H54 (cell line): ENCODE measurements around the gene PHOX2B.
"Not testable (repeated sequence)": the region's sequence is repeated elsewhere in the genome, so short reads cannot be mapped to it uniquely, and the experiment has no call there.

ENCODE experiments used
- DNase-seq: peaks from one replicate; pipeline ENCODE4 v3.0.0; 2011; ENCODE audit warnings: low spot score, mixed read lengths; ENCODE audit not compliant: insufficient read length
- FAIRE-seq: peaks from 3 replicates; lab custom pipeline; 2011; peaks lifted over from hg19 to GRCh38; lab: Jason Lieb, UNC
- POLR2A ChIP-seq: IDR thresholded peaks from 2 replicates; pipeline ENCODE4 v1.6.1; 2011; ENCODE audit warnings: low read depth, mild to moderate bottlenecking, low read length

The PHOX2B gene

DNA sequence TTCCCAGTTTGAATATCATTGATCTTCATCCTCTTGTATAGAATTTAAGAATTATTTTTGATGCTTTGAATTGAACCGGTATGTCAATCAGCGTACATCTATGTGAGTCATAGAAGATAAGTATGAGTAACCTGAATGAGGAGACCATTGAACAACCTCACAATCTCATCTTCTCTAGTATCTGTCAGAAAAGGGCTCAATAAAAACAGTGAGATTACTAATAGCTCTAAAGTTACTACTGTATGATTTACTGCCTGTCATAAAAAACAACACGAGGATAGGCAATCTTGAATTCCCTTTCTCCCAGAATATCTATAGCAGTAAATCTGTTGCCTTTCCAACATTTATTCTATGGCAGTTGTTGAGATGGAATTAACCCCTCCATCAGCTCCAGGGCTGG lies 36.1 kb downstream of the PHOX2B start:
- FAIRE-seq: no peak
- no peak for TF ChIP-seq POLR2A
- no peak for DNase-seq

GRCh38 chr4:41711654-41712053 lies 36.9 kb downstream of the PHOX2B start:
- not testable (repeated sequence) for FAIRE-seq, DNase-seq

- peak; percentile 23 for FAIRE-seq
- no peak for TF ChIP-seq POLR2A
- DNase-seq: no peak
Measured at GRCh38 chr4:41709844-41710481, 38.6 kb downstream of the PHOX2B start.

DNA sequence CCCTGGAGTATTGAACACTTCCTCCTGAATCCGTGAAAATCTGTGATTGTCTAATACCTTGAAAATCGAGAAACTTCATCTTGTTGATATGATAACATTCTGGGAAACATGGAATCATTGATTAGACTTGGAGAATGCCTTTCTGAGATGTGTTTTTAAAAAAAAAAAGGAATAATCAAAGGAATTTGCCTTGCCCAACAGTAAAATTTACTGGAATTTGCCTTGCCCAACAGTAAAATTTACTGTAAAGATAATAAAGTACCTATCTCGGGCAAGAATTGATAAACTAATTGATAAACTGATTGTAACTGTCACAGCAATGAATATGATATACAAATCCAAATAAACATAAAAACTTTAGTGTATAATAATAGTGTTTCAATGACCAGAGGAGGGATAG lies 44.7 kb downstream of the PHOX2B start:
- no peak for FAIRE-seq

GRCh38 chr4:41702770-41703169 lies 45.8 kb downstream of the PHOX2B start:
- FAIRE-seq: no peak
- no peak for TF ChIP-seq POLR2A
- DNase-seq: no peak

More for the DNA sequence above, 44.7 kb downstream of the PHOX2B start:
- no peak for DNase-seq
- no peak for TF ChIP-seq POLR2A

DNA sequence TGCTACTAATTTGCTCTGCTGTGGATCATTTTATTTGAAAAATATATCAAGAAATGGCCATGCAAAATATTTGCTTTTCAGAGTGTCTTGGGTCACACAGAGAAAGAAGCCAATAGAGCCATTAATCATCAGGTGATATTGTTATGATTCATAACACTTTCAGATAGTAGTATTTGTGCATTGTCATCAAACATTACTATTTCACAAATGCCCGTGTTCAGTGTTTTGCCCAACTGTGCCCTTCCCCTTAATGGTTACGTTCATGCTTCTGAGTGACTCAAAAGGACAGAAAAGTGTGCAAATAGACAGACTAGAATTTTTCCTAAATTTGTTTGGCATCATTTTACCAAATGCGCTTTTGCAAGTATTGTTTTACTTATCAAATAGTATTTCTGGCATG lies 46.5 kb downstream of the PHOX2B start:
- FAIRE-seq (no peak), DNase-seq (no peak)

DNA sequence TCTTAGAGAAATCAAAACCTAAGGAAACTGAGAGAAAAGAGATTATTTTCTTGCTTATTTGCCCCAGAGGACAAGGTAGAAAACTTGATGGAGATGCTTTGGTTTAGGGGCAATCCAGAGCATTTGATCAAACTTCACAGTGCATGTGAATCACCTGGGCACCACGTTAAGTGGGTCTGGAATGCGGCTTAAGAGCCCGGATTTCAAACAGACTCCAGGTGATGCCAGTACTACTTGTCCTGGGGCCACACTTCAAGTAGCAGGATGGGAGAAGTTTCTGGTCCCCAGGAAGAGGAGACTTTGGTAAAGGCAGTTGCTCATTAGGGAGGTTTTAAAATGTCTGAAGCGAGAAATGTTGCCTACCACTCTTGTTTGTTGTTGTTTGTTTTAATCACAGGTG lies 51.8 kb downstream of the PHOX2B start:
- TF ChIP-seq POLR2A: no peak
- no peak for FAIRE-seq
- no peak for DNase-seq

More for the DNA sequence above, 46.5 kb downstream of the PHOX2B start:
- no peak for TF ChIP-seq POLR2A

DNA sequence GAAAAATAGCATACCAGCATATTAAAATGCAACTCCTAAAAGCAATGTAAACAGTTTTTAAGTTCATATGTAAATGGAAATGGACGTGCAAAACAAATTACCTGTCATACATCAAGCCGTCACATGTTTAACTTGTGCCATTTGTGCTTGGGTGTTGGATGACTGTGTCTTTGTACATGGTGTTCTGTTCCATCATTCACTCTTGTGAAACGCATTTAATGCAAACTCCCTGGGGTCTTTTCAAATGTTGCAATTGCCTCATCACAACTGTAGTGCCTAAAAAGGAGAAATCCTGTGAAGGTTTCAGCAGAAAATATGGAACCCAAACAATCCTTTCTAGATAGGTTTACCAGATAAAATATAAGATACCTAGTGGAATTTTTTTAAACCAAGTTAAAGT lies 52.4 kb downstream of the PHOX2B start:
- no peak for TF ChIP-seq POLR2A
- FAIRE-seq: no peak
- DNase-seq: no peak
